GM10266 (cell line): ENCODE data around the gene P2RY6.

Source experiments
- DNase-seq: peaks from one replicate; pipeline ENCODE4 v3.0.0; 2012; ENCODE audit errors: extremely low spot score
- CTCF ChIP-seq: IDR thresholded peaks from 2 replicates; pipeline ENCODE4 v1.5.1; 2012; ENCODE audit warnings: mild to moderate bottlenecking, low read depth; ENCODE audit not compliant: control insufficient read depth, insufficient read depth; ENCODE audit errors: missing control alignments

The P2RY6 gene

GRCh38 chr11:73317803-73318202 lies 45.7 kb downstream of the P2RY6 start:
- no peak for TF ChIP-seq CTCF
- no peak for DNase-seq

GRCh38 chr11:73318501-73319011 lies 46.4 kb downstream of the P2RY6 start:
- DNase-seq, result no peak
- TF ChIP-seq CTCF, result no peak

GRCh38 chr11:73320763-73321603 lies 48.8 kb downstream of the P2RY6 start:
- DNase-seq, result no peak
- TF ChIP-seq CTCF, result no peak

GRCh38 chr11:73321604-73322381 lies 49.7 kb downstream of the P2RY6 start:
- no peak for DNase-seq
- no peak for TF ChIP-seq CTCF

- TF ChIP-seq CTCF, result no peak
- DNase-seq, result no peak
These were observed 50.5 kb downstream of the P2RY6 start for GRCh38 chr11:73322382-73323306.

GRCh38 chr11:73323464-73323863 lies 51.3 kb downstream of the P2RY6 start:
- no peak for DNase-seq

More at GRCh38 chr11:73323464-73323863, 51.3 kb downstream of the P2RY6 start:
- no peak for TF ChIP-seq CTCF
